GM21515 (cell line): Measurements from ENCODE around the gene SLC35F3.

Source experiments
- ATAC-seq: cut with Tn5 transposase; IDR thresholded peaks from one replicate; pipeline ENCODE4 v1.9.1; 2021; ENCODE audit not compliant: unreplicated experiment

SLC35F3 gene

GRCh38 chr1:234216116-234216703 lies 311.7 kb downstream of the SLC35F3 start:
- no peak for ATAC-seq

GRCh38 chr1:234217316-234217840 lies 312.9 kb downstream of the SLC35F3 start:
- no peak for ATAC-seq

- ATAC-seq, result no peak
These were observed 313.6 kb downstream of the SLC35F3 start for GRCh38 chr1:234218078-234218477.

- no peak for ATAC-seq
These were observed 315.2 kb downstream of the SLC35F3 start for GRCh38 chr1:234219711-234220110.

- no peak for ATAC-seq
These were observed 317.1 kb downstream of the SLC35F3 start for GRCh38 chr1:234221601-234222000.

- no peak for ATAC-seq
These were observed 318.2 kb downstream of the SLC35F3 start for GRCh38 chr1:234222561-234223280.

GRCh38 chr1:234226113-234226818 lies 321.8 kb downstream of the SLC35F3 start:
- ATAC-seq, result no peak

GRCh38 chr1:234226819-234227165 lies 322.3 kb downstream of the SLC35F3 start:
- no peak for ATAC-seq

- no peak for ATAC-seq
These were observed 325.3 kb downstream of the SLC35F3 start for GRCh38 chr1:234229581-234230387.

- ATAC-seq, result no peak
These were observed 326.0 kb downstream of the SLC35F3 start for GRCh38 chr1:234230414-234230862.

GRCh38 chr1:234231061-234231892 lies 326.8 kb downstream of the SLC35F3 start:
- ATAC-seq, result no peak

- ATAC-seq, result no peak
These were observed 327.4 kb downstream of the SLC35F3 start for GRCh38 chr1:234231893-234232276.

- no peak for ATAC-seq
These were observed 329.7 kb downstream of the SLC35F3 start for GRCh38 chr1:234234199-234234598.

- ATAC-seq, result no peak
These were observed 331.0 kb downstream of the SLC35F3 start for GRCh38 chr1:234235434-234235881.

GRCh38 chr1:234237393-234237792 lies 332.9 kb downstream of the SLC35F3 start:
- no peak for ATAC-seq

- ATAC-seq, result no peak
These were observed 333.6 kb downstream of the SLC35F3 start for GRCh38 chr1:234238060-234238459.

GRCh38 chr1:234239515-234239914 lies 335.0 kb downstream of the SLC35F3 start:
- ATAC-seq, result no peak

- ATAC-seq, result no peak
These were observed 335.5 kb downstream of the SLC35F3 start for GRCh38 chr1:234239936-234240335.

GRCh38 chr1:234240680-234241079 lies 336.2 kb downstream of the SLC35F3 start:
- no peak for ATAC-seq

- ATAC-seq, result no peak
These were observed 337.5 kb downstream of the SLC35F3 start for GRCh38 chr1:234241941-234242490.
